CD14-positive monocyte (primary cell): Measurements from ENCODE around the gene HBA1. TPM values are rescaled to one million over a fixed set of nuclear protein-coding genes. Genes with fewer than 3 reads are reported as not detected.
"Not testable (repeated sequence)": the region's sequence is repeated elsewhere in the genome, so short reads cannot be mapped to it uniquely, and the experiment has no call there.

Source experiments
- DNase-seq, 3 donors: peaks; one replicate each; pipeline ENCODE4 v3.0.0-alpha.2; 2011 to 2022
- H2AFZ ChIP-seq: 2 replicates; pipeline ENCODE4 v1.6.0; 2012; ENCODE audit warnings: mild to moderate bottlenecking, low read depth, low read length, inconsistent platforms; ENCODE audit not compliant: insufficient read depth, poor library complexity, severe bottlenecking
- H3K27ac ChIP-seq, 2 donors: 1 replicate in 1 of 2; 2 replicates in 1 of 2; pipeline ENCODE4 v1.5.1; 2012 to 2013; ENCODE audit warnings: low read length in 2 of 2, control low read depth in 1 of 2, inconsistent platforms in 1 of 2, low read depth in 1 of 2, mild to moderate bottlenecking in 1 of 2
- H3K27me3 ChIP-seq, 2 donors: one replicate each; pipeline versions ENCODE4 v1.6.0 to v1.6.1; 2011 to 2013; ENCODE audit warnings: low read length in 2 of 2; ENCODE audit not compliant: control insufficient read depth in 2 of 2, insufficient read depth in 2 of 2
- H3K36me3 ChIP-seq, 2 donors: replicated peaks in 1 of 2; 1 replicate in 1 of 2; 2 replicates in 1 of 2; pipeline versions ENCODE4 v1.5.1 to v1.6.1; 2012 to 2013; ENCODE audit warnings: low read length in 2 of 2, control low read depth in 1 of 2, inconsistent platforms in 1 of 2, mild to moderate bottlenecking in 1 of 2; ENCODE audit not compliant: insufficient read depth in 2 of 2, control insufficient read depth in 1 of 2
- H3K4me1 ChIP-seq, 2 donors: 1 replicate in 1 of 2; 2 replicates in 1 of 2; pipeline versions ENCODE4 v1.5.1 to v1.6.1; 2012 to 2013; ENCODE audit warnings: low read length in 2 of 2, control low read depth in 1 of 2, inconsistent platforms in 1 of 2, mild to moderate bottlenecking in 1 of 2, moderate library complexity in 1 of 2; ENCODE audit not compliant: insufficient read depth in 2 of 2, control insufficient read depth in 1 of 2
- H3K4me2 ChIP-seq: replicated peaks from 2 replicates; pipeline ENCODE3; 2012; ENCODE audit warnings: low read length, moderate library complexity, mild to moderate bottlenecking; ENCODE audit not compliant: poor library complexity, severe bottlenecking; ENCODE audit errors: extremely low read depth
- H3K4me3 ChIP-seq, 3 experiments: fragments of 200-600 bp in 1 of 3; sonication (generic) in 1 of 3; replicated peaks in 1 of 3; 1 replicate in 2 of 3; 2 replicates in 1 of 3; pipeline ENCODE4 v1.5.1; 2011 to 2013; ENCODE audit warnings: low read length in 3 of 3, mild to moderate bottlenecking in 3 of 3, control low read depth in 2 of 3, low read depth in 2 of 3, inconsistent platforms in 1 of 3, moderate library complexity in 1 of 3
- H3K79me2 ChIP-seq: 2 replicates; pipeline ENCODE4 v1.6.0; 2012; ENCODE audit warnings: mild to moderate bottlenecking, control low read depth, inconsistent platforms, low read length, moderate library complexity; ENCODE audit not compliant: insufficient read depth
- H3K9ac ChIP-seq: 2 replicates; pipeline ENCODE4 v1.6.0; 2017; ENCODE audit warnings: low read length, mild to moderate bottlenecking; ENCODE audit not compliant: insufficient read depth, poor library complexity, severe bottlenecking
- H3K9me3 ChIP-seq, 2 donors: replicated peaks in 1 of 2; 1 replicate in 1 of 2; 2 replicates in 1 of 2; pipeline versions ENCODE4 v1.5.1 to v1.6.1; 2012 to 2013; ENCODE audit warnings: low read length in 2 of 2, control low read depth in 1 of 2; ENCODE audit not compliant: control insufficient read depth in 1 of 2, insufficient read depth in 1 of 2
- H4K20me1 ChIP-seq: 2 replicates; pipeline ENCODE4 v1.6.0; 2012; ENCODE audit warnings: mild to moderate bottlenecking, low read length, control low read depth, moderate library complexity; ENCODE audit not compliant: insufficient read depth
- H3K27ac Mint-ChIP-seq, 7 donors: one replicate each; pipeline ENCODE4 v1.8.0; 2020; ENCODE audit warnings: mild to moderate bottlenecking in 7 of 7, mixed read lengths in 7 of 7, moderate library complexity in 6 of 7, inconsistent platforms in 2 of 7
- H3K27me3 Mint-ChIP-seq, 3 donors: one replicate each; pipeline ENCODE4 v1.8.0; 2021 to 2022; ENCODE audit warnings: low read depth in 3 of 3, mild to moderate bottlenecking in 3 of 3, mixed read lengths in 3 of 3, moderate library complexity in 3 of 3, inconsistent platforms in 1 of 3
- H3K36me3 Mint-ChIP-seq, 2 donors: one replicate each; pipeline ENCODE4 v1.8.0; 2020; ENCODE audit warnings: mixed read lengths in 2 of 2, inconsistent platforms in 1 of 2, mild to moderate bottlenecking in 1 of 2
- H3K4me1 Mint-ChIP-seq: one replicate; pipeline ENCODE4 v1.8.0; 2020; ENCODE audit warnings: mild to moderate bottlenecking, mixed read lengths
- H3K4me3 Mint-ChIP-seq, 2 donors: one replicate each; pipeline ENCODE4 v1.8.0; 2020; ENCODE audit warnings: mild to moderate bottlenecking in 2 of 2, mixed read lengths in 2 of 2, moderate library complexity in 1 of 2
- H3K9me3 Mint-ChIP-seq, 7 donors: one replicate each; pipeline ENCODE4 v1.8.0; 2020 to 2022; ENCODE audit warnings: mixed read lengths in 7 of 7, mild to moderate bottlenecking in 6 of 7, moderate library complexity in 6 of 7, inconsistent platforms in 2 of 7
- CTCF ChIP-seq: fragments of 200-600 bp; IDR thresholded peaks from one replicate; pipeline ENCODE4 v1.8.0; 2022; ENCODE audit warnings: antibody characterized with exemption, mild to moderate bottlenecking
- WGBS: methylation state at CpG from one replicate; pipeline ENCODE4 v1.1.5; 2013; ENCODE audit warnings: missing lambda C conversion rate; ENCODE audit not compliant: insufficient coverage; 5-methylcytosine and 5-hydroxymethylcytosine counted together
- intact Hi-C, 2 donors: fragments of 100-400 bp; cut with micrococcal nuclease; formaldehyde crosslinking; loops; one replicate each; pipeline versions ENCODE4 v1.15.0 to v1.15.1; 2023
- polyA minus RNA-seq: library from RNA; depleted of rRNA, polyadenylated mRNA; stranded (reverse); fragments of >200 nt; gene quantifications from 2 replicates; pipeline ENCODE4 v1.2.3, GENCODE V29; 2012
- polyA plus RNA-seq, 3 donors: library from polyadenylated mRNA; depleted of rRNA in 1 of 3; unstranded in 2 of 3; stranded (reverse) in 1 of 3; fragments of 300-500 nt in 2 of 3; fragments of >200 nt in 1 of 3; fragmentation: Illumina TruSeq in 2 of 3; gene quantifications; 1 replicate in 2 of 3; 2 replicates in 1 of 3; pipeline ENCODE4 v1.2.3, GENCODE V29; 2012 to 2021
- total RNA-seq, 12 experiments: library from RNA in 1 of 12; stranded (reverse) in 1 of 12; fragments of 120-200 nt in 1 of 12; gene quantifications; one replicate each; pipeline ENCODE4 v1.2.4 and lab custom pipeline; 2013 to 2026; ENCODE audit warnings: mixed read lengths in 6 of 12, inconsistent platforms in 1 of 12

HBA1 gene
- 11.6 TPM for total RNA-seq (2013)
- polyA plus RNA-seq, result 10 to 100 TPM in 2 of 3 donors, under 1 TPM in 1; 0.31 to 23.8 (median 22.9) TPM
- polyA minus RNA-seq, result 25.5 and 54.6 TPM in 2 replicates
- total RNA-seq (lab: John Stamatoyannopoulos, UW), result 0 to 0.07 (median 0) reads per million in 11 experiments

GRCh38 chr16:176477-177382 lies at the start of gene HBA1:
TSS of gene HBA1 (plus strand) at chr16:176680. CDS start at chr16:176717, 37 bp downstream.
- H2AFZ ChIP-seq, H3K27ac Mint-ChIP-seq, H3K9ac ChIP-seq, H3K4me3 ChIP-seq, DNase-seq, intact Hi-C loops, H3K4me2 ChIP-seq, H3K36me3 Mint-ChIP-seq, H3K9me3 ChIP-seq, H3K36me3 ChIP-seq, H3K79me2 ChIP-seq, H4K20me1 ChIP-seq, H3K27ac ChIP-seq: not testable (repeated sequence)
- H3K4me3 Mint-ChIP-seq, result peak within 1 kb of the TSS in 1 of 2 donors; percentile 75
- peaks cover 57 to 80% (median 69%) of the 10 kb centered on the region in 3 donors for H3K27me3 Mint-ChIP-seq
- Histone ChIP-seq H3K4me1 (peaks cover 8 to 17% of the 10 kb centered on the region in 2 donors), H3K27me3 (peaks cover 46 to 70% of the 10 kb centered on the region in 2 donors)
- 2% methylated on average over 25 of the region's 88 CpGs for WGBS
- H3K9me3 Mint-ChIP-seq, result peaks cover 0 to 20% (median 4%) of the 10 kb centered on the region in 7 donors
- H3K4me1 Mint-ChIP-seq, result peaks cover 13% of the 10 kb centered on the region

- H3K4me1 Mint-ChIP-seq, result no peaks in the 10 kb centered on the region
- H3K79me2 ChIP-seq, result peaks cover 3% of the 10 kb centered on the region
Observed at GRCh38 chr16:129075-129474, 47.4 kb upstream of the HBA1 start.

More at GRCh38 chr16:129075-129474, 47.4 kb upstream of the HBA1 start:
- no peak overlapping the region for H3K27ac ChIP-seq
- no peak overlapping the region for H3K9ac ChIP-seq
- H3K9me3 ChIP-seq, result no peaks in the 10 kb centered on the region
- Mint-ChIP-seq H3K4me3 (no peak overlapping the region), H3K36me3 (peaks cover 13 to 23% of the 10 kb centered on the region in 2 donors), H3K27me3 (no peaks in the 10 kb centered on the region), H3K9me3 (no peaks in the 10 kb centered on the region), H3K27ac (no peak overlapping the region)
- no peak for DNase-seq
- no peaks in the 10 kb centered on the region for H3K4me1 ChIP-seq
- WGBS, result 100% methylated on average over 2 of the region's 2 CpGs
- H3K27me3 ChIP-seq, result no peaks in the 10 kb centered on the region
- no peak overlapping the region for H2AFZ ChIP-seq
- peaks cover 0 to 14% of the 10 kb centered on the region in 2 donors for H3K36me3 ChIP-seq
- no peak overlapping the region for H3K4me3 ChIP-seq
- no peak overlapping the region for H3K4me2 ChIP-seq
- no peaks in the 10 kb centered on the region for H4K20me1 ChIP-seq
- intact Hi-C loops, result no loop called here
- TF ChIP-seq CTCF, result no peak
